K562 (cell line): ENCODE data around the gene SVBP. TPM values are rescaled to one million over a fixed set of nuclear protein-coding genes. Genes with fewer than 3 reads are reported as not detected.

Source experiments
- ATF6 ChIP-seq: sonication (generic); formaldehyde crosslinking; IDR thresholded peaks from 2 replicates; pipeline ENCODE4 v1.4.0; 2020; ENCODE audit warnings: mild to moderate bottlenecking, missing genetic modification reagents
- BCOR ChIP-seq: fragments of 450-650 bp; IDR thresholded peaks from 2 replicates; pipeline ENCODE4 v1.6.1; 2016
- CBFA2T2 ChIP-seq: fragments of 450-650 bp; conservative IDR thresholded peaks from 2 replicates; pipeline ENCODE4 v1.6.1; 2017; ENCODE audit warnings: mild to moderate bottlenecking
- CHD1 ChIP-seq: fragments of 200-600 bp; sonication (generic); IDR thresholded peaks from one replicate; pipeline ENCODE4 v1.6.1; 2012; ENCODE audit warnings: mild to moderate bottlenecking, moderate library complexity, low read length, inconsistent platforms
- EP300 ChIP-seq: IDR thresholded peaks from 2 replicates; pipeline ENCODE4 v1.6.1; 2012; ENCODE audit warnings: low read length, improper control_type of control experiment
- ETV1 ChIP-seq: fragments of 450-650 bp; conservative IDR thresholded peaks from 2 replicates; pipeline ENCODE4 v1.6.1; 2016; ENCODE audit warnings: missing genetic modification characterization, control low read depth, low read depth, missing compliant biosample characterization
- HCFC1 ChIP-seq: IDR thresholded peaks from 2 replicates; pipeline ENCODE4 v1.6.1; 2012; ENCODE audit warnings: low read depth, low read length, improper control_type of control experiment
- KLF16 ChIP-seq: IDR thresholded peaks from 2 replicates; pipeline ENCODE4 v1.6.1; 2016; ENCODE audit warnings: antibody characterized with exemption
- MBD2 ChIP-seq: sonication (generic); IDR thresholded peaks from 2 replicates; pipeline ENCODE4 v1.6.1; 2016; ENCODE audit warnings: low read depth, borderline replicate concordance
- MITF ChIP-seq: IDR thresholded peaks from 2 replicates; pipeline ENCODE4 v1.6.1; 2014; ENCODE audit warnings: antibody characterized with exemption
- MLLT1 ChIP-seq, 2 experiments: fragments of 450-650 bp; IDR thresholded peaks; 2 replicates each; pipeline ENCODE4 v1.6.1; 2016
- MXD1 ChIP-seq: fragments of 250-450 bp; sonication (Bioruptor Pico); IDR thresholded peaks from 2 replicates; pipeline ENCODE4 v1.8.0; 2021; ENCODE audit warnings: borderline replicate concordance, mild to moderate bottlenecking, moderate library complexity; ENCODE audit not compliant: poor library complexity, severe bottlenecking
- NCOA1 ChIP-seq: fragments of 450-650 bp; IDR thresholded peaks from 2 replicates; pipeline ENCODE4 v1.6.1; 2016; ENCODE audit warnings: low read depth
- NCOR1 ChIP-seq: fragments of 450-650 bp; IDR thresholded peaks from 2 replicates; pipeline ENCODE4 v1.6.1; 2016; ENCODE audit warnings: mild to moderate bottlenecking, moderate library complexity
- NFATC3 ChIP-seq: fragments of 450-650 bp; IDR thresholded peaks from 2 replicates; pipeline ENCODE4 v1.6.1; 2017; ENCODE audit warnings: mild to moderate bottlenecking
- NFXL1 ChIP-seq: fragments of 450-650 bp; formaldehyde crosslinking; IDR thresholded peaks from 2 replicates; pipeline ENCODE4 v1.4.0; 2021; ENCODE audit warnings: mild to moderate bottlenecking
- NR2F6 ChIP-seq: fragments of 450-650 bp; formaldehyde crosslinking; IDR thresholded peaks from 2 replicates; pipeline ENCODE4 v1.4.0; 2020; ENCODE audit warnings: mild to moderate bottlenecking
- RBM15 ChIP-seq: fragments of 200-400 bp; formaldehyde crosslinking; IDR thresholded peaks from 2 replicates; pipeline ENCODE4 v1.6.1; 2018; ENCODE audit warnings: mild to moderate bottlenecking, low read length, moderate library complexity; ENCODE audit not compliant: insufficient read depth
- SMAD3 ChIP-seq: fragments of 450-650 bp; formaldehyde crosslinking; conservative IDR thresholded peaks from 2 replicates; pipeline ENCODE4 v1.4.0; 2020; ENCODE audit warnings: mild to moderate bottlenecking
- STAT5A ChIP-seq: IDR thresholded peaks from 2 replicates; pipeline ENCODE4 v1.6.1; 2012; ENCODE audit warnings: low read length, inconsistent platforms, borderline replicate concordance
- TAF7 ChIP-seq: fragments of 450-650 bp; IDR thresholded peaks from 2 replicates; pipeline ENCODE4 v1.6.1; 2016; ENCODE audit warnings: missing genetic modification characterization, missing compliant biosample characterization
- ZBTB7A ChIP-seq: IDR thresholded peaks from 2 replicates; pipeline ENCODE4 v1.6.1; 2011; ENCODE audit warnings: low read depth, mild to moderate bottlenecking, low read length, moderate library complexity, borderline replicate concordance; ENCODE audit not compliant: control insufficient read depth
- ZNF12 ChIP-seq: sonication (generic); formaldehyde crosslinking; IDR thresholded peaks from 2 replicates; pipeline ENCODE4 v1.4.0; 2020; ENCODE audit warnings: mild to moderate bottlenecking, missing genetic modification reagents
- ZNF133 ChIP-seq: fragments of 250-450 bp; sonication (Bioruptor Pico); IDR thresholded peaks from 2 replicates; pipeline ENCODE4 v1.4.0; 2020; ENCODE audit warnings: mild to moderate bottlenecking
- ZNF586 ChIP-seq: fragments of 450-650 bp; formaldehyde crosslinking; conservative IDR thresholded peaks from 2 replicates; pipeline ENCODE4 v1.4.0; 2020; ENCODE audit warnings: mild to moderate bottlenecking, moderate library complexity
- ZSCAN29 ChIP-seq: fragments of 450-650 bp; IDR thresholded peaks from 2 replicates; pipeline ENCODE4 v1.6.1; 2017
- polyA plus RNA-seq, 8 experiments: library from polyadenylated mRNA; depleted of rRNA in 4 of 8; stranded (reverse) in 5 of 8; unstranded in 3 of 8; fragments of >200 nt; fragmentation: Nextera tagmentation in 2 of 8; fragmentation: Illumina TruSeq in 1 of 8; extraction: Ambion mirVana in 2 of 8; extraction: Trizol in 1 of 8; gene quantifications; 2 replicates each; pipeline versions ENCODE4 v1.2.1 to v1.2.3, GENCODE V29; 2011 to 2014; ENCODE audit warnings: inconsistent platforms in 1 of 8, missing spikeins in 1 of 8
- total RNA-seq, 7 experiments: library from RNA; depleted of rRNA in 6 of 7; stranded (reverse); fragments of >200 nt in 6 of 7; fragmentation: Illumina TruSeq in 2 of 7; extraction: Trizol in 2 of 7; gene quantifications; 2 replicates each; pipeline versions ENCODE4 v1.2.1 to v1.2.3, GENCODE V29; 2011 to 2021; ENCODE audit warnings: low replicate concordance in 1 of 7

The SVBP gene
- total and polyA plus RNA-seq, 9 of the 15 experiments (the other 6 are each of a cell fraction or from before 2014, with no cell fraction given): 31.7 to 49.7 (median 40.0) TPM

GRCh38 chr1:42816585-42817439, at the start of gene SVBP, which contains the start of gene ERMAP (continued):
- TF ChIP-seq EP300: peak; percentile 14; the same call in 1 of the 2 replicates
- TF ChIP-seq ZNF12: no peak
- TF ChIP-seq BCOR: peak; percentile 91
- TF ChIP-seq NFXL1: no peak
- TF ChIP-seq ZSCAN29: no peak
- TF ChIP-seq HCFC1: peak; percentile 56
- no peak for TF ChIP-seq MITF
- 0 out of 2 replicates have a peak, but pooled peaks have one; percentile 27 for TF ChIP-seq ETV1
- no peak for TF ChIP-seq MXD1
- TF ChIP-seq SMAD3 (CRISPR knock-in tag): no peak
- no peak for TF ChIP-seq RBM15
- TF ChIP-seq ZNF586: no peak
- TF ChIP-seq NCOR1: peak; percentile 52
- TF ChIP-seq CBFA2T2: no peak
- peak; percentile 78 for TF ChIP-seq ZBTB7A
- peak; percentile 81 for TF ChIP-seq TAF7 (tag)
- no peak for TF ChIP-seq MLLT1 (IDR thresholded peaks at IDR 0.05)
- no peak for TF ChIP-seq CHD1
- no peak for TF ChIP-seq ZNF133
- no peak for TF ChIP-seq NFATC3
- no peak for TF ChIP-seq STAT5A
- TF ChIP-seq NCOA1: no peak
- TF ChIP-seq MBD2: peak; percentile 69; the same call in 1 of the 2 replicates
- TF ChIP-seq ATF6 (CRISPR knock-in tag): no peak
- no peak for TF ChIP-seq KLF16
- TF ChIP-seq NR2F6: no peak
